ENCODE data around the gene ARID1B. TPM values are rescaled to one million over a fixed set of nuclear protein-coding genes. Genes with fewer than 3 reads are reported as not detected.
"Not testable (repeated sequence)": the region's sequence is repeated elsewhere in the genome, so short reads cannot be mapped to it uniquely, and the experiment has no call there.

Gene ARID1B
- polyA plus RNA-seq, 1 donor from 2014 or later, result 21.9 TPM

GRCh38 chr6:157021993-157022740, 245.0 kb downstream of the ARID1B start:
- Mint-ChIP-seq H3K4me1 (peaks cover 25 to 49% (median 46%) of the 10 kb centered on the region in 3 donors), H3K4me3 (peak overlapping the region; percentile 80 to 99 (median 94)), H3K27me3 (peaks cover 2% of the 10 kb centered on the region), H3K36me3 (peaks cover 2% of the 10 kb centered on the region), H3K9me3 (no peaks in the 10 kb centered on the region), H3K27ac (peak overlapping the region; percentile 76 to 99 (median 92))

- no peaks in the 10 kb centered on the region for H3K9me3 Mint-ChIP-seq
- peaks cover 2% of the 10 kb centered on the region for H3K27me3 Mint-ChIP-seq
- H3K27ac Mint-ChIP-seq, result no peak overlapping the region
- peaks cover 16 to 41% (median 40%) of the 10 kb centered on the region in 3 donors for H3K4me1 Mint-ChIP-seq
- H3K36me3 Mint-ChIP-seq, result peaks cover 2% of the 10 kb centered on the region
- peak overlapping the region in 1 of 4 donors; percentile 46 for H3K4me3 Mint-ChIP-seq
Observed at GRCh38 chr6:157023958-157024357, 246.8 kb downstream of the ARID1B start.

GRCh38 chr6:157024745-157025144, 247.6 kb downstream of the ARID1B start:
- Mint-ChIP-seq H3K9me3 (no peaks in the 10 kb centered on the region), H3K27ac (peak overlapping the region in 1 of 3 donors; percentile 46), H3K4me3 (peak overlapping the region in 1 of 4 donors; percentile 43), H3K27me3 (no peaks in the 10 kb centered on the region), H3K4me1 (peaks cover 12 to 38% (median 36%) of the 10 kb centered on the region in 3 donors), H3K36me3 (peaks cover 2% of the 10 kb centered on the region)

- peaks cover 13 to 40% (median 38%) of the 10 kb centered on the region in 3 donors for H3K4me1 Mint-ChIP-seq
- peaks cover 2% of the 10 kb centered on the region for H3K36me3 Mint-ChIP-seq
- H3K4me3 Mint-ChIP-seq, result peak overlapping the region in 1 of 4 donors; percentile 43
- no peaks in the 10 kb centered on the region for H3K27me3 Mint-ChIP-seq
- no peaks in the 10 kb centered on the region for H3K9me3 Mint-ChIP-seq
- H3K27ac Mint-ChIP-seq, result peak overlapping the region in 1 of 3 donors; percentile 46
Observed at GRCh38 chr6:157025437-157025836, 248.3 kb downstream of the ARID1B start.

GRCh38 chr6:157029980-157030690, 253.0 kb downstream of the ARID1B start:
- Mint-ChIP-seq H3K36me3 (peaks cover 2% of the 10 kb centered on the region), H3K4me3 (no peak overlapping the region), H3K9me3 (no peaks in the 10 kb centered on the region), H3K4me1 (peaks cover 22 to 42% (median 40%) of the 10 kb centered on the region in 3 donors), H3K27ac (peak overlapping the region in 1 of 3 donors; percentile 73), H3K27me3 (no peaks in the 10 kb centered on the region)

GRCh38 chr6:157030755-157031154, 253.6 kb downstream of the ARID1B start:
- no peaks in the 10 kb centered on the region for H3K27me3 Mint-ChIP-seq
- no peaks in the 10 kb centered on the region for H3K9me3 Mint-ChIP-seq
- H3K27ac Mint-ChIP-seq, result no peak overlapping the region
- H3K4me3 Mint-ChIP-seq, result no peak overlapping the region
- H3K36me3 Mint-ChIP-seq, result peaks cover 2% of the 10 kb centered on the region
- H3K4me1 Mint-ChIP-seq, result peaks cover 22 to 37% (median 34%) of the 10 kb centered on the region in 3 donors

- H3K27me3 Mint-ChIP-seq, result no peaks in the 10 kb centered on the region
- peaks cover 20 to 29% (median 28%) of the 10 kb centered on the region in 3 donors for H3K4me1 Mint-ChIP-seq
- H3K27ac Mint-ChIP-seq, result peak overlapping the region in 2 of 3 donors; percentile 8 to 67
- H3K4me3 Mint-ChIP-seq, result peak overlapping the region; percentile 65 to 92 (median 86)
- H3K9me3 Mint-ChIP-seq, result no peaks in the 10 kb centered on the region
- H3K36me3 Mint-ChIP-seq, result peaks cover 2% of the 10 kb centered on the region
Observed at GRCh38 chr6:157032923-157033322, 255.7 kb downstream of the ARID1B start.

- H3K9me3 Mint-ChIP-seq, result no peaks in the 10 kb centered on the region
- no peaks in the 10 kb centered on the region for H3K27me3 Mint-ChIP-seq
- peaks cover 20 to 29% (median 28%) of the 10 kb centered on the region in 3 donors for H3K4me1 Mint-ChIP-seq
- peaks cover 2% of the 10 kb centered on the region for H3K36me3 Mint-ChIP-seq
- peak overlapping the region; percentile 65 to 92 (median 86) for H3K4me3 Mint-ChIP-seq
- peak overlapping the region in 2 of 3 donors; percentile 8 to 67 for H3K27ac Mint-ChIP-seq
Observed at GRCh38 chr6:157033428-157034140, 256.4 kb downstream of the ARID1B start.

GRCh38 chr6:157034436-157035230, 257.5 kb downstream of the ARID1B start:
- Mint-ChIP-seq H3K36me3 (peaks cover 1% of the 10 kb centered on the region), H3K27ac (peak overlapping the region in 2 of 3 donors; percentile 29 to 43), H3K4me3 (peak overlapping the region; percentile 8 to 92 (median 53)), H3K9me3 (no peaks in the 10 kb centered on the region), H3K27me3 (no peaks in the 10 kb centered on the region), H3K4me1 (peaks cover 16 to 26% (median 24%) of the 10 kb centered on the region in 3 donors)

- Mint-ChIP-seq H3K4me1 (peaks cover 13 to 22% (median 18%) of the 10 kb centered on the region in 3 donors), H3K27me3 (no peaks in the 10 kb centered on the region), H3K9me3 (no peaks in the 10 kb centered on the region), H3K36me3 (peaks cover 6% of the 10 kb centered on the region), H3K27ac (no peak overlapping the region), H3K4me3 (no peak overlapping the region)
Observed at GRCh38 chr6:157035546-157035945, 258.4 kb downstream of the ARID1B start.

GRCh38 chr6:157036245-157036711, 259.1 kb downstream of the ARID1B start:
- H3K27ac Mint-ChIP-seq, result no peak overlapping the region
- H3K36me3 Mint-ChIP-seq, result peaks cover 6% of the 10 kb centered on the region
- no peaks in the 10 kb centered on the region for H3K27me3 Mint-ChIP-seq
- no peaks in the 10 kb centered on the region for H3K9me3 Mint-ChIP-seq
- peaks cover 13 to 18% (median 15%) of the 10 kb centered on the region in 3 donors for H3K4me1 Mint-ChIP-seq
- H3K4me3 Mint-ChIP-seq, result no peak overlapping the region

GRCh38 chr6:157037165-157037564, 260.0 kb downstream of the ARID1B start:
- no peaks in the 10 kb centered on the region for H3K9me3 Mint-ChIP-seq
- H3K27me3 Mint-ChIP-seq, result no peaks in the 10 kb centered on the region
- peaks cover 15 to 18% (median 15%) of the 10 kb centered on the region in 3 donors for H3K4me1 Mint-ChIP-seq
- no peak overlapping the region for H3K4me3 Mint-ChIP-seq
- no peak overlapping the region for H3K27ac Mint-ChIP-seq
- H3K36me3 Mint-ChIP-seq, result peaks cover 11% of the 10 kb centered on the region

GRCh38 chr6:157038610-157039009, 261.4 kb downstream of the ARID1B start:
- no peaks in the 10 kb centered on the region for H3K9me3 Mint-ChIP-seq
- peaks cover 12 to 15% (median 12%) of the 10 kb centered on the region in 3 donors for H3K4me1 Mint-ChIP-seq
- peaks cover 13% of the 10 kb centered on the region for H3K36me3 Mint-ChIP-seq
- peak overlapping the region in 1 of 3 donors; percentile 40 for H3K27ac Mint-ChIP-seq
- no peak overlapping the region for H3K4me3 Mint-ChIP-seq
- no peaks in the 10 kb centered on the region for H3K27me3 Mint-ChIP-seq

- H3K27me3 Mint-ChIP-seq, H3K9me3 Mint-ChIP-seq, H3K27ac Mint-ChIP-seq, H3K4me1 Mint-ChIP-seq: not testable (repeated sequence)
- H3K36me3 Mint-ChIP-seq, result peaks cover 13% of the 10 kb centered on the region
- H3K4me3 Mint-ChIP-seq, result peak overlapping the region in 1 of 4 donors; percentile 55
Observed at GRCh38 chr6:157039639-157040038, 262.5 kb downstream of the ARID1B start.

Data from IgD-negative memory B cell (primary cell).